Lower leg skin (tissue), 3 donors: ENCODE data around the gene JMJD1C.

Experiments
- POLR2A ChIP-seq, 2 donors: fragments of 450-650 bp; IDR thresholded peaks; one replicate each; pipeline ENCODE4 v1.6.1; 2016 to 2017; ENCODE audit warnings: antibody characterized with exemption in 2 of 2, mild to moderate bottlenecking in 1 of 2, moderate library complexity in 1 of 2
- TF ChIP-seq, protein P1 (sequence below), 3 donors: fragments of 450-650 bp; IDR thresholded peaks; one replicate each; pipeline ENCODE4 v1.5.1; 2016; ENCODE audit warnings: antibody characterized with exemption in 3 of 3, mild to moderate bottlenecking in 3 of 3, moderate library complexity in 2 of 3

DNA sequence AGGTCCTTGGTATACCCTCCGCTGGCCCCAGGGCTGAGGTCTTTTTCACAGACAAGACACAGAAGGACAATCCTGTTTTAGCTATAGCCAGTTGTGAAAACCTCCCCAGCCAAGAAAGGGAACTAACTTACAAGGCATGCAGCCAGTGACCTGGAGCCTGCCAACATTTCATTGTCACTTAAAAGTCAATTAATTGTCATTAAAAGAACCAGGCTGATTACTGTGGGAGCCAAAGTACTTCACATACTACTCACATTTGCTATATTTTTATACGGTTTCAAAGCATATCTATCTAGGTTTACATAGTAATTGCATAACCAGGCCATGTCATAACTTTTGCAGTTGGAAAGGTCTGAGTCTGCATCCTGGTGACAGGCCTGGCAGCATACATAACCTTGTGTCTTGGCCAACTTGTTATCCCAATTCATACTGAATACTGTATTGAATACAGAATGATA lies 301.6 kb downstream of the JMJD1C start:
- TF ChIP-seq POLR2A (IDR thresholded peaks at IDR 0.05), result no peak
- TF ChIP-seq, protein P1, sequence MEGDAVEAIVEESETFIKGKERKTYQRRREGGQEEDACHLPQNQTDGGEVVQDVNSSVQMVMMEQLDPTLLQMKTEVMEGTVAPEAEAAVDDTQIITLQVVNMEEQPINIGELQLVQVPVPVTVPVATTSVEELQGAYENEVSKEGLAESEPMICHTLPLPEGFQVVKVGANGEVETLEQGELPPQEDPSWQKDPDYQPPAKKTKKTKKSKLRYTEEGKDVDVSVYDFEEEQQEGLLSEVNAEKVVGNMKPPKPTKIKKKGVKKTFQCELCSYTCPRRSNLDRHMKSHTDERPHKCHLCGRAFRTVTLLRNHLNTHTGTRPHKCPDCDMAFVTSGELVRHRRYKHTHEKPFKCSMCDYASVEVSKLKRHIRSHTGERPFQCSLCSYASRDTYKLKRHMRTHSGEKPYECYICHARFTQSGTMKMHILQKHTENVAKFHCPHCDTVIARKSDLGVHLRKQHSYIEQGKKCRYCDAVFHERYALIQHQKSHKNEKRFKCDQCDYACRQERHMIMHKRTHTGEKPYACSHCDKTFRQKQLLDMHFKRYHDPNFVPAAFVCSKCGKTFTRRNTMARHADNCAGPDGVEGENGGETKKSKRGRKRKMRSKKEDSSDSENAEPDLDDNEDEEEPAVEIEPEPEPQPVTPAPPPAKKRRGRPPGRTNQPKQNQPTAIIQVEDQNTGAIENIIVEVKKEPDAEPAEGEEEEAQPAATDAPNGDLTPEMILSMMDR (IDR thresholded peaks at IDR 0.05), result no peak
